ENCODE measurements around the gene DENND5B.
"Not testable (repeated sequence)": the region's sequence is repeated elsewhere in the genome, so short reads cannot be mapped to it uniquely, and the experiment has no call there.

DENND5B gene

GRCh38 chr12:31560516-31560915, 30.4 kb downstream of the DENND5B start:
- in situ Hi-C loops (cut with MboI; ENCODE audit: low sequenced_read_pairs) = no loop called here

- in situ Hi-C loops (cut with MboI; ENCODE audit: low sequenced_read_pairs) = no loop called here
These were observed 32.4 kb downstream of the DENND5B start for GRCh38 chr12:31558521-31558920.

GRCh38 chr12:31557707-31558106, 33.2 kb downstream of the DENND5B start:
- in situ Hi-C loops (cut with MboI; ENCODE audit: low sequenced_read_pairs) = no loop called here

- in situ Hi-C loops (cut with MboI; ENCODE audit: low sequenced_read_pairs) = not testable (repeated sequence)
These were observed 35.5 kb downstream of the DENND5B start for GRCh38 chr12:31555466-31555865.

- in situ Hi-C loops (cut with MboI; ENCODE audit: low sequenced_read_pairs) = not testable (repeated sequence)
These were observed 40.3 kb downstream of the DENND5B start for GRCh38 chr12:31550590-31550989.

- in situ Hi-C loops (cut with MboI; ENCODE audit: low sequenced_read_pairs) = no loop called here
These were observed 54.3 kb downstream of the DENND5B start for GRCh38 chr12:31536672-31537071.

GRCh38 chr12:31533470-31533869, 57.5 kb downstream of the DENND5B start:
- in situ Hi-C loops (cut with MboI; ENCODE audit: low sequenced_read_pairs) = no loop called here

GRCh38 chr12:31531893-31532292, 59.0 kb downstream of the DENND5B start:
- in situ Hi-C loops (cut with MboI; ENCODE audit: low sequenced_read_pairs) = no loop called here

GRCh38 chr12:31528095-31528494, 62.8 kb downstream of the DENND5B start:
- in situ Hi-C loops (cut with MboI; ENCODE audit: low sequenced_read_pairs) = no loop called here

GRCh38 chr12:31527083-31527482, 63.9 kb downstream of the DENND5B start:
- in situ Hi-C loops (cut with MboI; ENCODE audit: low sequenced_read_pairs) = no loop called here

- in situ Hi-C loops (cut with MboI; ENCODE audit: low sequenced_read_pairs) = no loop called here
These were observed 64.8 kb downstream of the DENND5B start for GRCh38 chr12:31526158-31526546.

GRCh38 chr12:31525496-31526157, 65.3 kb downstream of the DENND5B start:
- in situ Hi-C loops (cut with MboI; ENCODE audit: low sequenced_read_pairs) = no loop called here

- in situ Hi-C loops (cut with MboI; ENCODE audit: low sequenced_read_pairs) = no loop called here
These were observed 66.0 kb downstream of the DENND5B start for GRCh38 chr12:31524791-31525495.

GRCh38 chr12:31523306-31523705, 67.6 kb downstream of the DENND5B start:
- in situ Hi-C loops (cut with MboI; ENCODE audit: low sequenced_read_pairs) = no loop called here

GRCh38 chr12:31522607-31523006, 68.3 kb downstream of the DENND5B start:
- in situ Hi-C loops (cut with MboI; ENCODE audit: low sequenced_read_pairs) = no loop called here

GRCh38 chr12:31521964-31522363, 69.0 kb downstream of the DENND5B start:
- in situ Hi-C loops (cut with MboI; ENCODE audit: low sequenced_read_pairs) = no loop called here

- in situ Hi-C loops (cut with MboI; ENCODE audit: low sequenced_read_pairs) = no loop called here
These were observed 71.4 kb downstream of the DENND5B start for GRCh38 chr12:31519511-31519910.

- in situ Hi-C loops (cut with MboI; ENCODE audit: low sequenced_read_pairs) = no loop called here
These were observed 72.2 kb downstream of the DENND5B start for GRCh38 chr12:31518680-31519227.

- in situ Hi-C loops (cut with MboI; ENCODE audit: low sequenced_read_pairs) = no loop called here
These were observed 72.9 kb downstream of the DENND5B start for GRCh38 chr12:31517994-31518393.

GRCh38 chr12:31516702-31517101, 74.2 kb downstream of the DENND5B start:
- in situ Hi-C loops (cut with MboI; ENCODE audit: low sequenced_read_pairs) = no loop called here

- in situ Hi-C loops (cut with MboI; ENCODE audit: low sequenced_read_pairs) = no loop called here
These were observed 76.0 kb downstream of the DENND5B start for GRCh38 chr12:31514912-31515311.

- in situ Hi-C loops (cut with MboI; ENCODE audit: low sequenced_read_pairs) = no loop called here
These were observed 80.9 kb downstream of the DENND5B start for GRCh38 chr12:31510034-31510433.

Data from hTERT RPE-1 (cell line).